ENCODE measurements around the gene GRB7. TPM values are rescaled to one million over a fixed set of nuclear protein-coding genes. Genes with fewer than 3 reads are reported as not detected.

Gene GRB7
- total and polyA plus RNA-seq, 9 of the 15 experiments (the other 6 are each of a cell fraction or from before 2014, with no cell fraction given): 0.04 to 6.2 (median 2.2) TPM

DNA sequence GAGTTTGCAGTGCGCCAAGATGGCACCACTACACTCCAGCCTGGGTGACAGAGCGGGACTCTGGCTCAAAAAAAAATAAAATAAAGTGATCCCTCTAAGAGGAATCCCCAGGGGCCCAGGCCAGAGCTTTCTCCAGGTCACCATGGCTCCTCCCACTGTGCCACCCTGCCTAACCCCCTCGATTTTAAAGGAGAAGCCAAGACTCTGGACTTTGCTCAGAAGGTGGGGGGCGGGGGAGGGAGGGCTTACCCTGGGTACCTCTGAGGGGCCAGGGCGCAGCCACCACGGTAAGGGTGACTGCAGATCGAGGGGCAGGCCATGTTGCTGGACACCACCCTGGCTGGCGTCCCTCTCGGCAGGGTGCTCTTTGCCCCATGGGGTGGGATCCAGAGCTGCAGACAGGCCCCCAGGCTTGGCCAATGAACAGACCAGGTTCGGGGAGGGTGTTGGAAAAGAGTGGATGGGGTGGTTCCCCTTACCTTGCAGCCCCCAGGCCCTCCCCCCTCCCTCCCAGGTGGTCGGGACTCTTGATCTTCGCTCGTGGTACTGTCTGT lies 455 bp upstream of the GRB7 start (continued):
- TF ChIP-seq, protein P1, sequence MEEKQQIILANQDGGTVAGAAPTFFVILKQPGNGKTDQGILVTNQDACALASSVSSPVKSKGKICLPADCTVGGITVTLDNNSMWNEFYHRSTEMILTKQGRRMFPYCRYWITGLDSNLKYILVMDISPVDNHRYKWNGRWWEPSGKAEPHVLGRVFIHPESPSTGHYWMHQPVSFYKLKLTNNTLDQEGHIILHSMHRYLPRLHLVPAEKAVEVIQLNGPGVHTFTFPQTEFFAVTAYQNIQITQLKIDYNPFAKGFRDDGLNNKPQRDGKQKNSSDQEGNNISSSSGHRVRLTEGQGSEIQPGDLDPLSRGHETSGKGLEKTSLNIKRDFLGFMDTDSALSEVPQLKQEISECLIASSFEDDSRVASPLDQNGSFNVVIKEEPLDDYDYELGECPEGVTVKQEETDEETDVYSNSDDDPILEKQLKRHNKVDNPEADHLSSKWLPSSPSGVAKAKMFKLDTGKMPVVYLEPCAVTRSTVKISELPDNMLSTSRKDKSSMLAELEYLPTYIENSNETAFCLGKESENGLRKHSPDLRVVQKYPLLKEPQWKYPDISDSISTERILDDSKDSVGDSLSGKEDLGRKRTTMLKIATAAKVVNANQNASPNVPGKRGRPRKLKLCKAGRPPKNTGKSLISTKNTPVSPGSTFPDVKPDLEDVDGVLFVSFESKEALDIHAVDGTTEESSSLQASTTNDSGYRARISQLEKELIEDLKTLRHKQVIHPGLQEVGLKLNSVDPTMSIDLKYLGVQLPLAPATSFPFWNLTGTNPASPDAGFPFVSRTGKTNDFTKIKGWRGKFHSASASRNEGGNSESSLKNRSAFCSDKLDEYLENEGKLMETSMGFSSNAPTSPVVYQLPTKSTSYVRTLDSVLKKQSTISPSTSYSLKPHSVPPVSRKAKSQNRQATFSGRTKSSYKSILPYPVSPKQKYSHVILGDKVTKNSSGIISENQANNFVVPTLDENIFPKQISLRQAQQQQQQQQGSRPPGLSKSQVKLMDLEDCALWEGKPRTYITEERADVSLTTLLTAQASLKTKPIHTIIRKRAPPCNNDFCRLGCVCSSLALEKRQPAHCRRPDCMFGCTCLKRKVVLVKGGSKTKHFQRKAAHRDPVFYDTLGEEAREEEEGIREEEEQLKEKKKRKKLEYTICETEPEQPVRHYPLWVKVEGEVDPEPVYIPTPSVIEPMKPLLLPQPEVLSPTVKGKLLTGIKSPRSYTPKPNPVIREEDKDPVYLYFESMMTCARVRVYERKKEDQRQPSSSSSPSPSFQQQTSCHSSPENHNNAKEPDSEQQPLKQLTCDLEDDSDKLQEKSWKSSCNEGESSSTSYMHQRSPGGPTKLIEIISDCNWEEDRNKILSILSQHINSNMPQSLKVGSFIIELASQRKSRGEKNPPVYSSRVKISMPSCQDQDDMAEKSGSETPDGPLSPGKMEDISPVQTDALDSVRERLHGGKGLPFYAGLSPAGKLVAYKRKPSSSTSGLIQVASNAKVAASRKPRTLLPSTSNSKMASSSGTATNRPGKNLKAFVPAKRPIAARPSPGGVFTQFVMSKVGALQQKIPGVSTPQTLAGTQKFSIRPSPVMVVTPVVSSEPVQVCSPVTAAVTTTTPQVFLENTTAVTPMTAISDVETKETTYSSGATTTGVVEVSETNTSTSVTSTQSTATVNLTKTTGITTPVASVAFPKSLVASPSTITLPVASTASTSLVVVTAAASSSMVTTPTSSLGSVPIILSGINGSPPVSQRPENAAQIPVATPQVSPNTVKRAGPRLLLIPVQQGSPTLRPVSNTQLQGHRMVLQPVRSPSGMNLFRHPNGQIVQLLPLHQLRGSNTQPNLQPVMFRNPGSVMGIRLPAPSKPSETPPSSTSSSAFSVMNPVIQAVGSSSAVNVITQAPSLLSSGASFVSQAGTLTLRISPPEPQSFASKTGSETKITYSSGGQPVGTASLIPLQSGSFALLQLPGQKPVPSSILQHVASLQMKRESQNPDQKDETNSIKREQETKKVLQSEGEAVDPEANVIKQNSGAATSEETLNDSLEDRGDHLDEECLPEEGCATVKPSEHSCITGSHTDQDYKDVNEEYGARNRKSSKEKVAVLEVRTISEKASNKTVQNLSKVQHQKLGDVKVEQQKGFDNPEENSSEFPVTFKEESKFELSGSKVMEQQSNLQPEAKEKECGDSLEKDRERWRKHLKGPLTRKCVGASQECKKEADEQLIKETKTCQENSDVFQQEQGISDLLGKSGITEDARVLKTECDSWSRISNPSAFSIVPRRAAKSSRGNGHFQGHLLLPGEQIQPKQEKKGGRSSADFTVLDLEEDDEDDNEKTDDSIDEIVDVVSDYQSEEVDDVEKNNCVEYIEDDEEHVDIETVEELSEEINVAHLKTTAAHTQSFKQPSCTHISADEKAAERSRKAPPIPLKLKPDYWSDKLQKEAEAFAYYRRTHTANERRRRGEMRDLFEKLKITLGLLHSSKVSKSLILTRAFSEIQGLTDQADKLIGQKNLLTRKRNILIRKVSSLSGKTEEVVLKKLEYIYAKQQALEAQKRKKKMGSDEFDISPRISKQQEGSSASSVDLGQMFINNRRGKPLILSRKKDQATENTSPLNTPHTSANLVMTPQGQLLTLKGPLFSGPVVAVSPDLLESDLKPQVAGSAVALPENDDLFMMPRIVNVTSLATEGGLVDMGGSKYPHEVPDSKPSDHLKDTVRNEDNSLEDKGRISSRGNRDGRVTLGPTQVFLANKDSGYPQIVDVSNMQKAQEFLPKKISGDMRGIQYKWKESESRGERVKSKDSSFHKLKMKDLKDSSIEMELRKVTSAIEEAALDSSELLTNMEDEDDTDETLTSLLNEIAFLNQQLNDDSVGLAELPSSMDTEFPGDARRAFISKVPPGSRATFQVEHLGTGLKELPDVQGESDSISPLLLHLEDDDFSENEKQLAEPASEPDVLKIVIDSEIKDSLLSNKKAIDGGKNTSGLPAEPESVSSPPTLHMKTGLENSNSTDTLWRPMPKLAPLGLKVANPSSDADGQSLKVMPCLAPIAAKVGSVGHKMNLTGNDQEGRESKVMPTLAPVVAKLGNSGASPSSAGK (IDR thresholded peaks at IDR 0.05): no peak
- TF ChIP-seq SP2 (IDR thresholded peaks at IDR 0.05; ENCODE audit: extremely low read depth, low read depth, low read length, poor library complexity, severe bottlenecking) (no peak), CSDE1 (IDR thresholded peaks at IDR 0.05) (no peak), MTA1 (IDR thresholded peaks at IDR 0.05; ENCODE audit: borderline replicate concordance) (no peak)

Measured in K562 (cell line).